Esophagus squamous epithelium (tissue), 4 donors: ENCODE measurements around the gene CERT1.

Source experiments
- POLR2A ChIP-seq, 4 donors: fragments of 450-650 bp; IDR thresholded peaks; one replicate each; pipeline ENCODE4 v1.6.1; 2017; ENCODE audit warnings: antibody characterized with exemption in 4 of 4, mild to moderate bottlenecking in 4 of 4, moderate library complexity in 3 of 4
- TF ChIP-seq, protein P1 (sequence below), 6 experiments: fragments of 450-650 bp in 4 of 6; fragments of 200-600 bp in 2 of 6; sonication (generic) in 2 of 6; IDR thresholded peaks; one replicate each; pipeline ENCODE4 v1.5.1; 2016 to 2019; ENCODE audit warnings: antibody characterized with exemption in 6 of 6, mild to moderate bottlenecking in 4 of 6, moderate library complexity in 4 of 6

DNA sequence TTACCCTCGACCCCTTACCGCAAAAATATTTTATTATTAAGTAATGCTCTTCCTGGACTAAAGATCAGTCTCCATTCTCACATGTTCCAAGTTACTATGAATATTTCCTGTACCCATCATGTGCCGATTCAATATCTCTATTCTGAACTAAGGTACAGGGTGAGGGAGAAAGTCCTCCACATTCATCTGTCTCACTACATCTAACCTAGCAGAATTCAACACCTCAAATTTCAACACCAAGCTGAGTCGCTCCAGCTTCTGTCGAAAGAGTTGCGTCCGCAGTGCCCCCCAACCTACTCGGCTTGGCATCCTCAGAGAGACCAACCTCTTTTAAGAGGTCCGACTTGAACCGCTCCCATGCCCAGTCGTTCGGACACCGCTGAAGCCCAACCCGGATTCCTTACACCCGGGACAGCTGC lies 1.0 kb downstream of the CERT1 start:
- peak in 1 of 4 donors; percentile 5 for TF ChIP-seq POLR2A (IDR thresholded peaks at IDR 0.05)
- TF ChIP-seq, protein P1, sequence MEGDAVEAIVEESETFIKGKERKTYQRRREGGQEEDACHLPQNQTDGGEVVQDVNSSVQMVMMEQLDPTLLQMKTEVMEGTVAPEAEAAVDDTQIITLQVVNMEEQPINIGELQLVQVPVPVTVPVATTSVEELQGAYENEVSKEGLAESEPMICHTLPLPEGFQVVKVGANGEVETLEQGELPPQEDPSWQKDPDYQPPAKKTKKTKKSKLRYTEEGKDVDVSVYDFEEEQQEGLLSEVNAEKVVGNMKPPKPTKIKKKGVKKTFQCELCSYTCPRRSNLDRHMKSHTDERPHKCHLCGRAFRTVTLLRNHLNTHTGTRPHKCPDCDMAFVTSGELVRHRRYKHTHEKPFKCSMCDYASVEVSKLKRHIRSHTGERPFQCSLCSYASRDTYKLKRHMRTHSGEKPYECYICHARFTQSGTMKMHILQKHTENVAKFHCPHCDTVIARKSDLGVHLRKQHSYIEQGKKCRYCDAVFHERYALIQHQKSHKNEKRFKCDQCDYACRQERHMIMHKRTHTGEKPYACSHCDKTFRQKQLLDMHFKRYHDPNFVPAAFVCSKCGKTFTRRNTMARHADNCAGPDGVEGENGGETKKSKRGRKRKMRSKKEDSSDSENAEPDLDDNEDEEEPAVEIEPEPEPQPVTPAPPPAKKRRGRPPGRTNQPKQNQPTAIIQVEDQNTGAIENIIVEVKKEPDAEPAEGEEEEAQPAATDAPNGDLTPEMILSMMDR (IDR thresholded peaks at IDR 0.05) = no peak
